ENCODE measurements around the gene SPINT2.

DNA sequence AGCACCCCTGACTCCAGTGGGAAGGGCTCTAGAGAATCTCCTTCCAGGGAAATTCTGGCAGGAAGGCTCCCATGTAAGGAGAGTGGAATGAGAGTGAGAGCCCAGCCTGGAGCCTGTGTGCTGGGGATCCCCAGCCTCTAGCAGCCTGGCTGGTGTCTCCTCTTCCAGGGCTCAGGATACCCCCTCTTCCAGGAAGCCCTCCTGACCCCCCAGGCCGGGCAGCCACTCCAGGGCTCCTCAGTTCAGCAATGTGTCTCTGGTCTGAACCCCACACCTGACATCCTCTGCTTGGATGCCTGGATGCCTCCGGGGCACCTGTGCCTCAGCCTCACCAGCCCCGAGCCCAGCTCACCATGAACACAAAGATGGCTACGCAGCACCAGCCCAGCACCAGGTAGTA lies 42.7 kb downstream of the SPINT2 start:
- TF ChIP-seq, protein P1, sequence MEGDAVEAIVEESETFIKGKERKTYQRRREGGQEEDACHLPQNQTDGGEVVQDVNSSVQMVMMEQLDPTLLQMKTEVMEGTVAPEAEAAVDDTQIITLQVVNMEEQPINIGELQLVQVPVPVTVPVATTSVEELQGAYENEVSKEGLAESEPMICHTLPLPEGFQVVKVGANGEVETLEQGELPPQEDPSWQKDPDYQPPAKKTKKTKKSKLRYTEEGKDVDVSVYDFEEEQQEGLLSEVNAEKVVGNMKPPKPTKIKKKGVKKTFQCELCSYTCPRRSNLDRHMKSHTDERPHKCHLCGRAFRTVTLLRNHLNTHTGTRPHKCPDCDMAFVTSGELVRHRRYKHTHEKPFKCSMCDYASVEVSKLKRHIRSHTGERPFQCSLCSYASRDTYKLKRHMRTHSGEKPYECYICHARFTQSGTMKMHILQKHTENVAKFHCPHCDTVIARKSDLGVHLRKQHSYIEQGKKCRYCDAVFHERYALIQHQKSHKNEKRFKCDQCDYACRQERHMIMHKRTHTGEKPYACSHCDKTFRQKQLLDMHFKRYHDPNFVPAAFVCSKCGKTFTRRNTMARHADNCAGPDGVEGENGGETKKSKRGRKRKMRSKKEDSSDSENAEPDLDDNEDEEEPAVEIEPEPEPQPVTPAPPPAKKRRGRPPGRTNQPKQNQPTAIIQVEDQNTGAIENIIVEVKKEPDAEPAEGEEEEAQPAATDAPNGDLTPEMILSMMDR (IDR thresholded peaks at IDR 0.05): no peak
- TF ChIP-seq POLR2AphosphoS5 (IDR thresholded peaks at IDR 0.05; ENCODE audit: low read depth, low read length): no peak; the same call in 1 of the 2 replicates

All from Panc1 (cell line).